Measurements from ENCODE around the gene ATF5. TPM values are rescaled to one million over a fixed set of nuclear protein-coding genes. Genes with fewer than 3 reads are reported as not detected.
"Not testable (repeated sequence)": the region's sequence is repeated elsewhere in the genome, so short reads cannot be mapped to it uniquely, and the experiment has no call there.

The ATF5 gene
- total RNA-seq, 2 experiments from 2014 or later, result 6.9 TPM

DNA sequence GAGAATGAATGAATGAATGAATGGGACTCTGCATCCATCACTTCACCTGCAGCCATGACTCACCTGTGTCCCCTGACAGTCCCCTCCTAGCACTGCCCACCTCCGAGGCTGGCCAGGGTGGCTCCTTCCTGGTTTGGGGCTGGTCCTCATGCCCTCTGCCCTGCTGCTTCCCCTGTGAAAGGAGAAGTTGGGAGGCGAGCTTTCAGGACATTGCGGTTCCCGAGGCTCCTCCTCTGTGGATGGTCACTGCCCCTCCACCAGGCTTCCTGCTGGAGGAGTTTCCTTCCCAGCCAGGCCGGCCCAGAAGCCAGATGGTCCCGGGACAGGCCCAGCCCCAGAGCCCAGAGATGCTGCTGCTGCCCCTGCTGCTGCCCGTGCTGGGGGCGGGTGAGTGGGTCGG is 40.4 kb downstream of the ATF5 start:
- H3K36me3 Mint-ChIP-seq, H3K27me3 Mint-ChIP-seq, POLR2A ChIA-PET: not testable (repeated sequence)

DNA sequence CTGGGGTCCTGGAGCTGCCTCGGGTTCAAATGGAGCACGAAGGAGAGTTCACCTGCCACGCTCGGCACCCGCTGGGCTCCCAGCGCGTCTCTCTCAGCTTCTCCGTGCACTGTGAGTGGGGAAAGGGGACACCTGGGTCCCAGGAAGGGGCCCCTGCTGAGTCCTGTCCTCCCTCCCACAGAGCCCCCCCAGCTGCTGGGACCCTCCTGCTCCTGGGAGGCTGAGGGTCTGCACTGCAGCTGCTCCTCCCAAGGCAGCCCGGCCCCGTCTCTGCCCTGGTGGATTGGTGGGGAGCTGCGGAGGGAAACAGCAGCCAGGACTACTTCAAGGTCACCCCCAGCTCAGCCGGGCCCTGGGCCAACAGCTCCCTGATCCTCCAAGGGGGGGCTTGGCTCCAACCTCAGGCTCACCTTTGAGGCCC is 43.0 kb downstream of the ATF5 start:
- no peaks in the 10 kb centered on the region for H3K9me3 Mint-ChIP-seq
- H3K27ac Mint-ChIP-seq, result no peak overlapping the region
- H3K27me3 Mint-ChIP-seq, result peaks cover 2% of the 10 kb centered on the region
- POLR2A ChIA-PET, result no interaction called here
- DNase-seq (no peak), ATAC-seq (ENCODE audit: low read depth) (no peak)
- H3K4me3 Mint-ChIP-seq, result no peak overlapping the region
- H3K4me1 Mint-ChIP-seq, result peaks cover 2% of the 10 kb centered on the region
- peaks cover 2% of the 10 kb centered on the region for H3K36me3 Mint-ChIP-seq

More for the DNA sequence above, 40.4 kb downstream of the ATF5 start:
- ATAC-seq (ENCODE audit: low read depth); DNase-seq; H3K9me3 Mint-ChIP-seq; H3K4me3 Mint-ChIP-seq; H3K4me1 Mint-ChIP-seq; H3K27ac Mint-ChIP-seq: not testable (repeated sequence)

DNA sequence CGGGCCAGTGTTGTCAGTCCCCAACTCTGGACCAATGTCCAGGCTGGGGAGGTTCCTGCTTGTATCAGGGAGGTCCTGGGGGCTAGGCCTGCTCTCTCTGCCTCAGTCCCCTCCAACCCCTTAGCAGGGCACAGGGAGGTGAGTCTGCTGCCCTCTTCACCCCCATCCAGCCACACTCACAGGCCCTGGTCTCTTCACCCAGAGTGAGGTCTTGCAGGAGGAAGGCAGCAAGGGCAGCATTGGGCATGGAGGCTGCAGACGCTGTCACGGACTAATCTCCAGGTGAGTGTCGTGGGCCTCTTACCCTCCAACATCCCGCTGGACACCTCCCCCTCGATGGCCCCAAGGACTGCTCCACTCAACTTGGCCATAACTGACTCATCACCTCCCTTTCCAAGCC is 43.8 kb downstream of the ATF5 start:
- no peak overlapping the region for H3K27ac Mint-ChIP-seq
- POLR2A ChIA-PET, result no interaction called here

DNA sequence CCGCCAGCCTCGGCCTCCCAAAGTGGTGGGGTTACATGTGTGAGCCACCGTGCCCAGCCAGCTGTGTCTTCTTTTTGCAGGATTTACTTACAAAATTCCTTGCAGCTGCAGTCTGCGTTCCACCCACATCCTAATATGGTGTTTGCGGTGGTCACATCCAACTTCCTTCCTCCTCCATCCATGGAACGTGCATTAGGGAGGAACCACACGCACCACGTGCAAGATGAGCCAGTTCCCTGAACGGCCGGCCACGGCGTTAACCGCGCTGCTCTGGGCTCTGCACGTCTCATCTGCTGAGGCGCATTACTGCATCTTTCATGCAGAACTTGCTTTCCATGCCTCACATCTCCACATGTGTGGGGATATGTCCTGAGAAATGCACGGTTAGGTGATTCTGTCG is 45.0 kb downstream of the ATF5 start:
- POLR2A ChIA-PET, result interaction anchor here (0.7 kb wide), 1 partner anchor 88 kb away, joined by 3 read pairs; no protein-coding TSS in a partner anchor
- no peak overlapping the region for H3K4me3 Mint-ChIP-seq
- H3K27me3 Mint-ChIP-seq, result peaks cover 2% of the 10 kb centered on the region
- ATAC-seq (ENCODE audit: low read depth) (no peak), DNase-seq (no peak)
- H3K9me3 Mint-ChIP-seq, result no peaks in the 10 kb centered on the region
- H3K4me1 Mint-ChIP-seq, result no peaks in the 10 kb centered on the region
- H3K36me3 Mint-ChIP-seq, result peaks cover 2% of the 10 kb centered on the region
- H3K27ac Mint-ChIP-seq, result no peak overlapping the region

More for the DNA sequence above, 43.8 kb downstream of the ATF5 start:
- Mint-ChIP-seq H3K4me1 (peaks cover 2% of the 10 kb centered on the region), H3K27me3 (peaks cover 2% of the 10 kb centered on the region), H3K4me3 (no peak overlapping the region), H3K9me3 (no peaks in the 10 kb centered on the region), H3K36me3 (peaks cover 2% of the 10 kb centered on the region)
- no peak for DNase-seq
- no peak for ATAC-seq (ENCODE audit: low read depth)

DNA sequence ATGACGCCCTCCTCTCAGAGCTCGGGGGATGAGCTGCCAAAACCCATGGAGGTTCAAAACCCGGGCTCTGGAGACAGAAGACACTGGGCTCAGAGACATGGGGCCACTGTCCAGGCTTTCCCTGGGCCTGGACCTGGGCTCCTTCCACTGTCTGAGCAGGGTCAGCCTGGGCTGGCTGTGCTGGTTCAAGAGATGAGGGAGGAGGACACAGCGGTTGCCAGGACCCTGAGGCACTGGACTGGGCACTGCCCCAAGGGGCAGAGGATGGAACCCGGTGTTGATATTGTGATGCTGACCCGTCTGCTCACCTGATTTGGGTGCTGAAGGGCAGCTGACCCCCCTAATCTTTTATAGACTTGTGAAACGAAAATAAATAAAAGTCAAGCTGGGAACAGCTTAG is 46.0 kb downstream of the ATF5 start:
- Mint-ChIP-seq H3K9me3 (no peaks in the 10 kb centered on the region), H3K4me1 (no peaks in the 10 kb centered on the region), H3K27ac (no peak overlapping the region), H3K27me3 (peaks cover under 1% of the 10 kb centered on the region), H3K36me3 (peaks cover 2% of the 10 kb centered on the region), H3K4me3 (no peak overlapping the region)
- ATAC-seq (ENCODE audit: low read depth) (no peak), DNase-seq (no peak)
- POLR2A ChIA-PET, result no interaction called here

DNA sequence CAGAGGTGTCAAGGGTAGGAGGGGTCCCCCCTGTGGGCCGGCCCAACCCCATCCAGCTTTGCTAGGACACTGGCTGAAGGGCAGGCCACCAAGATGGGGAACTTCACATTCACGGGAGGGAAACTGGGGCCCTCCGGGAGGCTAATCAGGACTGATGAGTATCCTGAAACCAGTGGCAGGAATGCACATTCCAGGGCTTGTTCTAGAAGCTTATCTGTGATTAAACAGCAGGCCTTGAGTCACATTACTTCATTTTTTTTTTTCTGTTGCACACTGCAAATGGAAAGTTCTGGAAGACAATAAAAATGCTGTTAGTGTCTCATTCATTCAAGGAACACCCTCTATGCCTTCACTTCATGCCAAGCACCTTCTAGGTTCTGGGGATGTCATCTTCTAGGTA is 47.5 kb downstream of the ATF5 start:
- ATAC-seq (ENCODE audit: low read depth) (no peak), DNase-seq (no peak)
- Mint-ChIP-seq H3K4me1 (no peaks in the 10 kb centered on the region), H3K36me3 (peaks cover 3% of the 10 kb centered on the region), H3K4me3 (no peak overlapping the region), H3K9me3 (no peaks in the 10 kb centered on the region), H3K27ac (no peak overlapping the region), H3K27me3 (no peaks in the 10 kb centered on the region)
- POLR2A ChIA-PET, result interaction anchor here (0.6 kb wide), 1 partner anchor 20 kb away, joined by 4 read pairs; no protein-coding TSS in a partner anchor

DNA sequence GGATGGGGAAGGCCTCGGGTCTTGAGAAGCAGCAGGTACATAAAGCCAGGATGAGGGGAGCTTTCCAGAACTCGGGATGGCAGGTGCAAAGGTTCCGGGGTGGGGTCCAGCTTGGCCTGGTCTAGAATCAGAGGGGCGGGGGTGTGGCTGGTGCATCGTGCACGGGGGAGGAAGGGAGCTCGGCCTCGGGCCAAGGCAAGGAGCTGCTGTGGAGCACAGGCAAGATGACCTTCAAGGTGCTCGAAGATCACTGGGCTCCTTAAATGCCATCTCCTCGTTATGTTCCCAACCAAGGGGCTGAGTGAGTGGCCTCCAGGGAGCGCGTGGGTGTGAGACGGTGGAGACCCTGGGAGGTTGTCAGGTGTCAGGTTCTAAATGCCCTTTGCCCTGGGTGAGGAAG is 48.1 kb downstream of the ATF5 start:
- Mint-ChIP-seq H3K27ac (no peak overlapping the region), H3K27me3 (no peaks in the 10 kb centered on the region), H3K4me3 (no peak overlapping the region), H3K4me1 (no peaks in the 10 kb centered on the region), H3K36me3 (peaks cover 5% of the 10 kb centered on the region), H3K9me3 (no peaks in the 10 kb centered on the region)
- DNase-seq (no peak), ATAC-seq (ENCODE audit: low read depth) (no peak)
- POLR2A ChIA-PET, result no interaction called here

DNA sequence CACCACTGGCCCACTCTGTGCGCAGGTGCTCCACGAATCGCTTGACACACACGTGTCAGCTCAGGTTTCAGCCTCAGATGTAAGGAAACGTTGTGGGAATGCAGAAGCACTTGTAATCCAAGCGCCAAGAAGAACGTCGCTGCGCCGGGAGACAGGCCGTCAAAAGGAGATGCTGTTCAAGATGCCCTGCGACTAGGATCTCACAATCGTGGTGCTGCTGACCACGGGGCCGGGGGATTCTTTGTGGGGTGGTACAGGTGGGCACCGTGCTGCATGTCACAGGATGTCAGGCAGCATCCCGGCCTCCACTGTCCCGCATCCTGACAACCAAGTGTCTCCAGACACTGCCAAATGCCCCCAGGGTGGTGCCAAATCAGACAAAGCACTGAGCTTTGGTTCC is 48.9 kb downstream of the ATF5 start:
- POLR2A ChIA-PET, result no interaction called here
- no peaks in the 10 kb centered on the region for H3K9me3 Mint-ChIP-seq

DNA sequence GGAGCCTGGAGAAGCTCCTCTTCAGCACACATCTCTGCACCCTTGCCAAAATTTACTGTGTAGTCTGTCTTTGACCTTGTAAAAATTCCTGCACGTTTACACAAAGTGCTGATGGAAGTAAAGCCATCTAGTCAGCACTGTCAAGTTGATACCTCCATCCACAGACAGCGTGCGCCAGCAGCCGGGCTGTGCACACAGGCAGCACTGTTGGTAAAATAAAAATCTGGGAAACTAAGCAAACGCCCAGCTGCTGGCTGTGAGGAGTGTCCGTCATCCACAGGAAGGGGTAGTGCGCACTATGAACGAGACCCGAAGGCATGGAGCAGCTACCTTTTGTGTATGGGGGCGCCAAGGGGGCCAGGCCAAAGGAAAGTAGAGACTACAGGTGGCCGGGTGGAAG is 49.3 kb downstream of the ATF5 start:
- ATAC-seq (ENCODE audit: low read depth), result no peak
- POLR2A ChIA-PET, result no interaction called here
- DNase-seq, result no peak
- H3K27ac Mint-ChIP-seq, result no peak overlapping the region
- no peaks in the 10 kb centered on the region for H3K27me3 Mint-ChIP-seq
- H3K4me3 Mint-ChIP-seq, result no peak overlapping the region
- peaks cover 5% of the 10 kb centered on the region for H3K36me3 Mint-ChIP-seq
- no peaks in the 10 kb centered on the region for H3K9me3 Mint-ChIP-seq
- H3K4me1 Mint-ChIP-seq, result no peaks in the 10 kb centered on the region

More for the DNA sequence above, 48.9 kb downstream of the ATF5 start:
- ATAC-seq (ENCODE audit: low read depth), result no peak
- H3K4me1 Mint-ChIP-seq, result no peaks in the 10 kb centered on the region
- no peaks in the 10 kb centered on the region for H3K27me3 Mint-ChIP-seq
- H3K27ac Mint-ChIP-seq, result no peak overlapping the region
- peaks cover 5% of the 10 kb centered on the region for H3K36me3 Mint-ChIP-seq
- no peak overlapping the region for H3K4me3 Mint-ChIP-seq
- no peak for DNase-seq

DNA sequence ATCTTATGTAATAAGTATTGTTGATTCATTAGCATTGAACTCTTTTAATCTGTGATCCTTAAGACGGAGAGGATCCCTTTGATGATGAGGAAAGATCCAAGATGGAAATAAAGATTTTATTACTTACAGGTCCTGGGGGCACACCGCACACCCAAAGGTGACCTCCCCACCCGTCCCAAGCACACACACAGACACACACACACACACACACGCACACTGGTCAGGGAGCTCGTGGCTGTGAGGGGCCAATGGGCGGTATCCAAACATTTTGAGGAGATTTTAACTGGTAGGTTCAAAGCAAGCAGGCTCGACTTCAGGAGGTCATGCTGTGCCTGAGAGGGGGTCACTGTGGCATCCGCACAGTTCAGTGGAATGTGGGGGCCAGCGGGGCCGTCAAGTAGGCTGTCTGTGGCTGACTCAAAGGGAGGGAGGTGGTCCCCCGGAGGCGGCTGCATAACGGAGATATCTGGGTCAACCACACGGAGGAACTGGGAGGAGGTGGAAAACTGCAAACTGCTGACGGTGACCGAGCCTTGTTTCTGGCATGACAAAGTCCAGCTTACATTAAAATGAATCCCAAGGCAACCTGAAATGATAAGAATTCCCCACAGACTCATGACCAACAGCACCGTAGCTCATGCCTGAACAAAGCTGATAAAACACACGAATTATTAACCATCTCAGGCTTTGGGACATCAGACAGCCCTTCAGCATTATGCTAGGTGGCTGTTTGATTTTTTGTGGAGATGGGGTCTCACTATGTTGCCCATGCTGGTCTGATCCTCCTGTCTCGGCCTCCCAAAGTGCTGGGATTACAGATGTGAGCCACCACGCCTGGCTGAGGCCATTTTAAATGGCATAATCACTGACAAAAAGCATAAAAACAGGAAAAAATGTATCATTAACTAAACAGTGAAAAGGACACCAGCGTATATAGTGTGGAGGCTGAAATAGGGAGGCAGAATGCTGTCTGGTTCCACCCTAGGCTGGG is 52.9 kb downstream of the ATF5 start:
- Mint-ChIP-seq H3K9me3 (no peaks in the 10 kb centered on the region), H3K36me3 (peaks cover 3% of the 10 kb centered on the region), H3K27ac (no peak overlapping the region), H3K27me3 (no peaks in the 10 kb centered on the region), H3K4me1 (no peaks in the 10 kb centered on the region), H3K4me3 (no peak overlapping the region)
- ATAC-seq (ENCODE audit: low read depth) (no peak), DNase-seq (no peak)
- POLR2A ChIA-PET, result no interaction called here

Small RNA genes within 50 kb of the gene (microRNA-seq; reads per million reads assigned to microRNA genes)
- not detected for gene MIR4750

Other genes with a start within 250 kb of the ATF5 start
- gene ADM5, start 239.6 kb upstream of the ATF5 start, total RNA-seq, result 1 to 10 TPM; 4.1 to 4.3 TPM
- 1 to 10 TPM; 2.1 to 4.1 TPM for gene CPT1C, start 238.1 kb upstream of the ATF5 start, total RNA-seq
- gene TSKS, start 165.9 kb upstream of the ATF5 start, total RNA-seq, result 1 to 10 TPM; 2.0 to 2.4 TPM
- 10 to 100 TPM; 81.6 to 87.7 TPM for gene AP2A1, start 162.2 kb upstream of the ATF5 start, total RNA-seq
- 10 to 100 TPM; 30.0 to 31.3 TPM for gene FUZ, start 115.9 kb upstream of the ATF5 start, total RNA-seq
- gene MED25, start 110.9 kb upstream of the ATF5 start, total RNA-seq, result 10 to 100 TPM; 60.4 to 66.3 TPM
- gene PTOV1, start 78.0 kb upstream of the ATF5 start, total RNA-seq, result 100 to 1,000 TPM in 1 of 2 experiments, 10 to 100 TPM in 1; 99.7 to 102 TPM
- 100 to 1,000 TPM; 144 to 160 TPM for gene PNKP, start 61.6 kb upstream of the ATF5 start, total RNA-seq
- gene AKT1S1, start 51.9 kb upstream of the ATF5 start, total RNA-seq, result 10 to 100 TPM; 17.3 to 19.9 TPM
- gene TBC1D17, start 51.5 kb upstream of the ATF5 start, total RNA-seq, result 10 to 100 TPM; 51.3 to 53.4 TPM
- 1 to 10 TPM; 1.4 to 1.7 TPM for gene IL4I1, start 32.3 kb upstream of the ATF5 start, total RNA-seq
- 100 to 1,000 TPM in 1 of 2 experiments, 10 to 100 TPM in 1; 94.2 to 105 TPM for gene NUP62, start 299 bp downstream of the ATF5 start, total RNA-seq
- gene SIGLEC11, start 32.0 kb downstream of the ATF5 start, total RNA-seq, result not detected
- 10 to 100 TPM; 81.2 to 82.1 TPM for gene VRK3, start 96.2 kb downstream of the ATF5 start, total RNA-seq
- gene ZNF473, start 96.8 kb downstream of the ATF5 start, total RNA-seq, result 10 to 100 TPM; 11.8 to 12.7 TPM
- not detected for gene IZUMO2, start 234.1 kb downstream of the ATF5 start, total RNA-seq

All from activated naive CD8-positive, alpha-beta T cell treated with anti-CD3 and anti-CD28 coated beads, Interleukin-2, amount 10 ng/mL, durations not matched to agents 7 days and 5 days (primary cell).